ENCODE results near the gene ARHGAP10. TPM values are rescaled to one million over a fixed set of nuclear protein-coding genes. Genes with fewer than 3 reads are reported as not detected.

ARHGAP10 gene
- total RNA-seq, 1 experiment from 2014 or later: 6.1 TPM

- Mint-ChIP-seq H3K36me3 (ENCODE audit: insufficient read depth, unreplicated experiment) (no peaks in the 10 kb centered on the region), H3K27ac (ENCODE audit: unreplicated experiment) (no peak overlapping the region), H3K4me3 (ENCODE audit: low read depth, unreplicated experiment) (no peak overlapping the region), H3K27me3 (ENCODE audit: unreplicated experiment) (no peaks in the 10 kb centered on the region), H3K4me1 (ENCODE audit: low read depth, unreplicated experiment) (peaks cover 19% of the 10 kb centered on the region), H3K9me3 (ENCODE audit: low read depth, unreplicated experiment) (no peaks in the 10 kb centered on the region)
- DNase-seq: no peak
- BruUV-seq (replicated peaks): no TSS peak
- intact Hi-C loops (cut with micrococcal nuclease; ENCODE audit: unreplicated experiment): no loop called here
- CTCF ChIA-PET: interaction anchor here (0.5 kb wide), 1 partner anchor 129 kb away, joined by 4 read pairs; no protein-coding TSS in a partner anchor
- TF ChIP-seq, protein P1, sequence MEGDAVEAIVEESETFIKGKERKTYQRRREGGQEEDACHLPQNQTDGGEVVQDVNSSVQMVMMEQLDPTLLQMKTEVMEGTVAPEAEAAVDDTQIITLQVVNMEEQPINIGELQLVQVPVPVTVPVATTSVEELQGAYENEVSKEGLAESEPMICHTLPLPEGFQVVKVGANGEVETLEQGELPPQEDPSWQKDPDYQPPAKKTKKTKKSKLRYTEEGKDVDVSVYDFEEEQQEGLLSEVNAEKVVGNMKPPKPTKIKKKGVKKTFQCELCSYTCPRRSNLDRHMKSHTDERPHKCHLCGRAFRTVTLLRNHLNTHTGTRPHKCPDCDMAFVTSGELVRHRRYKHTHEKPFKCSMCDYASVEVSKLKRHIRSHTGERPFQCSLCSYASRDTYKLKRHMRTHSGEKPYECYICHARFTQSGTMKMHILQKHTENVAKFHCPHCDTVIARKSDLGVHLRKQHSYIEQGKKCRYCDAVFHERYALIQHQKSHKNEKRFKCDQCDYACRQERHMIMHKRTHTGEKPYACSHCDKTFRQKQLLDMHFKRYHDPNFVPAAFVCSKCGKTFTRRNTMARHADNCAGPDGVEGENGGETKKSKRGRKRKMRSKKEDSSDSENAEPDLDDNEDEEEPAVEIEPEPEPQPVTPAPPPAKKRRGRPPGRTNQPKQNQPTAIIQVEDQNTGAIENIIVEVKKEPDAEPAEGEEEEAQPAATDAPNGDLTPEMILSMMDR (IDR thresholded peaks at IDR 0.05; ENCODE audit: unreplicated experiment): no peak
Measured at GRCh38 chr4:147824316-147824715, 92.4 kb downstream of the ARHGAP10 start.

GRCh38 chr4:147824884-147825283, 93.0 kb downstream of the ARHGAP10 start:
- intact Hi-C loops (cut with micrococcal nuclease; ENCODE audit: unreplicated experiment): no loop called here
- Mint-ChIP-seq H3K4me1 (ENCODE audit: low read depth, unreplicated experiment) (peaks cover 24% of the 10 kb centered on the region), H3K4me3 (ENCODE audit: low read depth, unreplicated experiment) (no peak overlapping the region), H3K36me3 (ENCODE audit: insufficient read depth, unreplicated experiment) (peaks cover 3% of the 10 kb centered on the region), H3K9me3 (ENCODE audit: low read depth, unreplicated experiment) (no peaks in the 10 kb centered on the region), H3K27ac (ENCODE audit: unreplicated experiment) (no peak overlapping the region), H3K27me3 (ENCODE audit: unreplicated experiment) (no peaks in the 10 kb centered on the region)
- BruUV-seq (replicated peaks): no TSS peak
- no peak for DNase-seq
- CTCF ChIA-PET: interaction anchor here (0.5 kb wide), 1 partner anchor 130 kb away, joined by 4 read pairs; no protein-coding TSS in a partner anchor
- TF ChIP-seq, protein P1 (IDR thresholded peaks at IDR 0.05; ENCODE audit: unreplicated experiment): no peak

GRCh38 chr4:147825451-147826287, 93.8 kb downstream of the ARHGAP10 start:
- TF ChIP-seq, protein P1 (IDR thresholded peaks at IDR 0.05; ENCODE audit: unreplicated experiment): no peak
- peak; percentile 31 for DNase-seq
- no peaks in the 10 kb centered on the region for H3K27me3 Mint-ChIP-seq (ENCODE audit: unreplicated experiment)
- BruUV-seq (replicated peaks): no TSS peak
- no peaks in the 10 kb centered on the region for H3K9me3 Mint-ChIP-seq (ENCODE audit: low read depth, unreplicated experiment)
- H3K4me1 Mint-ChIP-seq (ENCODE audit: low read depth, unreplicated experiment): peaks cover 28% of the 10 kb centered on the region
- intact Hi-C loops (cut with micrococcal nuclease; ENCODE audit: unreplicated experiment): no loop called here
- H3K36me3 Mint-ChIP-seq (ENCODE audit: insufficient read depth, unreplicated experiment): peaks cover 3% of the 10 kb centered on the region
- H3K4me3 Mint-ChIP-seq (ENCODE audit: low read depth, unreplicated experiment): no peak overlapping the region
- no peak overlapping the region for H3K27ac Mint-ChIP-seq (ENCODE audit: unreplicated experiment)
- CTCF ChIA-PET: no interaction called here

- CTCF ChIA-PET: no interaction called here
- TF ChIP-seq, protein P1 (IDR thresholded peaks at IDR 0.05; ENCODE audit: unreplicated experiment): no peak
- DNase-seq: no peak
- H3K27ac Mint-ChIP-seq (ENCODE audit: unreplicated experiment): no peak overlapping the region
- peaks cover 34% of the 10 kb centered on the region for H3K4me1 Mint-ChIP-seq (ENCODE audit: low read depth, unreplicated experiment)
- H3K9me3 Mint-ChIP-seq (ENCODE audit: low read depth, unreplicated experiment): no peaks in the 10 kb centered on the region
- H3K27me3 Mint-ChIP-seq (ENCODE audit: unreplicated experiment): no peaks in the 10 kb centered on the region
- peaks cover 3% of the 10 kb centered on the region for H3K36me3 Mint-ChIP-seq (ENCODE audit: insufficient read depth, unreplicated experiment)
- no TSS peak for BruUV-seq (replicated peaks)
- intact Hi-C loops (cut with micrococcal nuclease; ENCODE audit: unreplicated experiment): no loop called here
- H3K4me3 Mint-ChIP-seq (ENCODE audit: low read depth, unreplicated experiment): no peak overlapping the region
Measured at GRCh38 chr4:147826288-147826646, 94.4 kb downstream of the ARHGAP10 start.

All from Calu3 (cell line).